Measurements from ENCODE around the gene PCDH20. TPM values are rescaled to one million over a fixed set of nuclear protein-coding genes. Genes with fewer than 3 reads are reported as not detected.

Gene PCDH20
- 7.2 and 13.4 TPM in 2 replicates for total RNA-seq (ENCODE audit: low replicate concordance)
- long read RNA-seq, full-length matches to known transcripts: 134 of 138 reads
- long read RNA-seq, partial matches to known transcripts: 0 of 138 reads
- long read RNA-seq, other reads (novel, unspliced or antisense): 4 of 138 reads

- peaks cover 22% of the 10 kb centered on the region for H3K4me1 Mint-ChIP-seq (ENCODE audit: unreplicated experiment)
- H3K36me3 Mint-ChIP-seq: no peaks in the 10 kb centered on the region
- no peaks in the 10 kb centered on the region for H3K9me3 Mint-ChIP-seq
- H3K27me3 Mint-ChIP-seq: peaks cover 64% of the 10 kb centered on the region
- no peak for DNase-seq (ENCODE audit: extremely low spot score, unreplicated experiment)
- no peak within 1 kb of the TSS for H3K27ac Mint-ChIP-seq
- peak within 1 kb of the TSS; percentile 91 for H3K4me3 Mint-ChIP-seq
- no peak for TF ChIP-seq CTCF (conservative IDR thresholded peaks at IDR 0.05)
These were observed at the start of gene PCDH20 for GRCh38 chr13:61415749-61416148. Gene PCDH20 (minus strand): TSS chr13:61415849. CDS start chr13:61415158, 691 bp downstream.

- Mint-ChIP-seq H3K27me3 (no peaks in the 10 kb centered on the region), H3K4me3 (no peak overlapping the region), H3K36me3 (no peaks in the 10 kb centered on the region), H3K4me1 (ENCODE audit: unreplicated experiment) (peaks cover 5% of the 10 kb centered on the region), H3K27ac (peak overlapping the region; percentile 64), H3K9me3 (no peaks in the 10 kb centered on the region)
- TF ChIP-seq CTCF (conservative IDR thresholded peaks at IDR 0.05): no peak
- DNase-seq (ENCODE audit: extremely low spot score, unreplicated experiment): no peak
These were observed 47.4 kb upstream of the PCDH20 start for GRCh38 chr13:61463024-61463423.

GRCh38 chr13:61453121-61453520 is 37.5 kb upstream of the PCDH20 start:
- H3K27ac Mint-ChIP-seq: no peak overlapping the region
- H3K9me3 Mint-ChIP-seq: no peaks in the 10 kb centered on the region
- DNase-seq (ENCODE audit: extremely low spot score, unreplicated experiment): no peak
- no peak for TF ChIP-seq CTCF (conservative IDR thresholded peaks at IDR 0.05)
- H3K36me3 Mint-ChIP-seq: no peaks in the 10 kb centered on the region
- no peak overlapping the region for H3K4me3 Mint-ChIP-seq
- H3K4me1 Mint-ChIP-seq (ENCODE audit: unreplicated experiment): no peaks in the 10 kb centered on the region
- H3K27me3 Mint-ChIP-seq: no peaks in the 10 kb centered on the region

GRCh38 chr13:61432029-61432428 is 16.4 kb upstream of the PCDH20 start:
- Mint-ChIP-seq H3K4me3 (no peak overlapping the region), H3K9me3 (no peaks in the 10 kb centered on the region), H3K27me3 (no peaks in the 10 kb centered on the region), H3K27ac (no peak overlapping the region), H3K36me3 (no peaks in the 10 kb centered on the region), H3K4me1 (ENCODE audit: unreplicated experiment) (no peaks in the 10 kb centered on the region)
- DNase-seq (ENCODE audit: extremely low spot score, unreplicated experiment): no peak
- TF ChIP-seq CTCF (conservative IDR thresholded peaks at IDR 0.05): no peak

GRCh38 chr13:61423915-61424314 is 8.3 kb upstream of the PCDH20 start:
- no peak overlapping the region for H3K27ac Mint-ChIP-seq
- no peak overlapping the region for H3K4me3 Mint-ChIP-seq
- no peaks in the 10 kb centered on the region for H3K9me3 Mint-ChIP-seq

More at GRCh38 chr13:61423915-61424314, 8.3 kb upstream of the PCDH20 start:
- H3K4me1 Mint-ChIP-seq (ENCODE audit: unreplicated experiment): peaks cover 6% of the 10 kb centered on the region
- TF ChIP-seq CTCF (conservative IDR thresholded peaks at IDR 0.05): no peak
- DNase-seq (ENCODE audit: extremely low spot score, unreplicated experiment): no peak
- no peaks in the 10 kb centered on the region for H3K36me3 Mint-ChIP-seq
- H3K27me3 Mint-ChIP-seq: no peaks in the 10 kb centered on the region

All from type B pancreatic cell (in vitro differentiated cells).